ENCODE results near the gene FAIM2.
"Not testable (repeated sequence)": the region's sequence is repeated elsewhere in the genome, so short reads cannot be mapped to it uniquely, and the experiment has no call there.

FAIM2 gene

GRCh38 chr12:49885663-49886461, 17.8 kb downstream of the FAIM2 start:
- no peak for DNase-seq
- in situ Hi-C loops (cut with MboI; ENCODE audit: low pct_unique_long_range_greater_than_20kb, low sequenced_read_pairs): no loop called here

- in situ Hi-C loops (cut with MboI; ENCODE audit: low pct_unique_long_range_greater_than_20kb, low sequenced_read_pairs): no loop called here
- no peak for DNase-seq
Observed at GRCh38 chr12:49885118-49885517, 18.6 kb downstream of the FAIM2 start.

- no peak for DNase-seq
- in situ Hi-C loops (cut with MboI; ENCODE audit: low pct_unique_long_range_greater_than_20kb, low sequenced_read_pairs): no loop called here
Observed at GRCh38 chr12:49882851-49883464, 20.7 kb downstream of the FAIM2 start.

GRCh38 chr12:49882248-49882850, 21.4 kb downstream of the FAIM2 start:
- in situ Hi-C loops (cut with MboI; ENCODE audit: low pct_unique_long_range_greater_than_20kb, low sequenced_read_pairs): no loop called here
- no peak for DNase-seq

GRCh38 chr12:49881415-49882247, 22.1 kb downstream of the FAIM2 start:
- no peak for DNase-seq
- in situ Hi-C loops (cut with MboI; ENCODE audit: low pct_unique_long_range_greater_than_20kb, low sequenced_read_pairs): no loop called here

- no peak for DNase-seq
- in situ Hi-C loops (cut with MboI; ENCODE audit: low pct_unique_long_range_greater_than_20kb, low sequenced_read_pairs): no loop called here
Observed at GRCh38 chr12:49880756-49881414, 22.8 kb downstream of the FAIM2 start.

GRCh38 chr12:49879065-49879464, 24.6 kb downstream of the FAIM2 start:
- in situ Hi-C loops (cut with MboI; ENCODE audit: low pct_unique_long_range_greater_than_20kb, low sequenced_read_pairs); DNase-seq: not testable (repeated sequence)

GRCh38 chr12:49878021-49878420, 25.7 kb downstream of the FAIM2 start:
- in situ Hi-C loops (cut with MboI; ENCODE audit: low pct_unique_long_range_greater_than_20kb, low sequenced_read_pairs): no loop called here
- DNase-seq: no peak

GRCh38 chr12:49877066-49877465, 26.6 kb downstream of the FAIM2 start:
- in situ Hi-C loops (cut with MboI; ENCODE audit: low pct_unique_long_range_greater_than_20kb, low sequenced_read_pairs): no loop called here

GRCh38 chr12:49876070-49876469, 27.6 kb downstream of the FAIM2 start:
- no peak for DNase-seq
- in situ Hi-C loops (cut with MboI; ENCODE audit: low pct_unique_long_range_greater_than_20kb, low sequenced_read_pairs): no loop called here

More at GRCh38 chr12:49877066-49877465, 26.6 kb downstream of the FAIM2 start:
- DNase-seq: no peak

- no peak for DNase-seq
- in situ Hi-C loops (cut with MboI; ENCODE audit: low pct_unique_long_range_greater_than_20kb, low sequenced_read_pairs): no loop called here
Observed at GRCh38 chr12:49875115-49875720, 28.5 kb downstream of the FAIM2 start.

- no peak for DNase-seq
- in situ Hi-C loops (cut with MboI; ENCODE audit: low pct_unique_long_range_greater_than_20kb, low sequenced_read_pairs): no loop called here
Observed at GRCh38 chr12:49874142-49874897, 29.4 kb downstream of the FAIM2 start.

- in situ Hi-C loops (cut with MboI; ENCODE audit: low pct_unique_long_range_greater_than_20kb, low sequenced_read_pairs): no loop called here
- no peak for DNase-seq
Observed at GRCh38 chr12:49873361-49873934, 30.3 kb downstream of the FAIM2 start.

GRCh38 chr12:49872781-49873181, 30.9 kb downstream of the FAIM2 start:
- DNase-seq: no peak
- in situ Hi-C loops (cut with MboI; ENCODE audit: low pct_unique_long_range_greater_than_20kb, low sequenced_read_pairs): no loop called here

- no peak for DNase-seq
- in situ Hi-C loops (cut with MboI; ENCODE audit: low pct_unique_long_range_greater_than_20kb, low sequenced_read_pairs): no loop called here
Observed at GRCh38 chr12:49872381-49872780, 31.3 kb downstream of the FAIM2 start.

- DNase-seq; in situ Hi-C loops (cut with MboI; ENCODE audit: low pct_unique_long_range_greater_than_20kb, low sequenced_read_pairs): not testable (repeated sequence)
Observed at GRCh38 chr12:49871811-49872251, 31.9 kb downstream of the FAIM2 start.

- DNase-seq: no peak
- in situ Hi-C loops (cut with MboI; ENCODE audit: low pct_unique_long_range_greater_than_20kb, low sequenced_read_pairs): no loop called here
Observed at GRCh38 chr12:49871263-49871561, 32.5 kb downstream of the FAIM2 start.

Measured in KBM-7 (cell line).